A549 (cell line): ENCODE results near the gene NMBR.

Experiments used
- CTCF ChIP-seq: fragments of >200 bp; sonication (Bioruptor Twin); formaldehyde crosslinking; IDR thresholded peaks from 3 replicates; pipeline ENCODE4 v1.5.1; 2016
- MYC ChIP-seq: IDR thresholded peaks from 2 replicates; pipeline ENCODE4 v1.6.1; 2012; ENCODE audit warnings: mild to moderate bottlenecking, inconsistent platforms, low read length, improper control_type of control experiment, borderline replicate concordance
- POLR2A ChIP-seq: IDR thresholded peaks from 2 replicates; pipeline ENCODE4 v1.6.1; 2012; ENCODE audit warnings: mild to moderate bottlenecking, low read length
- RCOR1 ChIP-seq: fragments of 150-350 bp; IDR thresholded peaks from 2 replicates; pipeline ENCODE4 v1.6.1; 2014; ENCODE audit warnings: antibody characterized with exemption, low read length, low read depth

- no peak for TF ChIP-seq POLR2A
- peak; percentile 71 for TF ChIP-seq CTCF
- TF ChIP-seq MYC: no peak
- TF ChIP-seq RCOR1: no peak
These were observed 34.4 kb downstream of the NMBR start for GRCh38 chr6:142112451-142113061.
